Epithelial cell of esophagus (primary cell): ENCODE data around the gene PNMA6E.

Experiments used
- DNase-seq: peaks from one replicate; pipeline ENCODE4 v3.0.0; 2010; ENCODE audit warnings: low read depth
- H3K4me3 ChIP-seq: 2 replicates; pipeline ENCODE4 v1.5.1; 2011; ENCODE audit warnings: mild to moderate bottlenecking, low read length, control low read depth
- TF ChIP-seq, protein P1 (sequence below): IDR thresholded peaks from 2 replicates; pipeline ENCODE4 v1.5.1; 2011; ENCODE audit warnings: low read depth, mild to moderate bottlenecking, low read length, control low read depth, inconsistent platforms; ENCODE audit not compliant: insufficient read depth; ENCODE audit errors: missing control alignments

Gene PNMA6E

DNA sequence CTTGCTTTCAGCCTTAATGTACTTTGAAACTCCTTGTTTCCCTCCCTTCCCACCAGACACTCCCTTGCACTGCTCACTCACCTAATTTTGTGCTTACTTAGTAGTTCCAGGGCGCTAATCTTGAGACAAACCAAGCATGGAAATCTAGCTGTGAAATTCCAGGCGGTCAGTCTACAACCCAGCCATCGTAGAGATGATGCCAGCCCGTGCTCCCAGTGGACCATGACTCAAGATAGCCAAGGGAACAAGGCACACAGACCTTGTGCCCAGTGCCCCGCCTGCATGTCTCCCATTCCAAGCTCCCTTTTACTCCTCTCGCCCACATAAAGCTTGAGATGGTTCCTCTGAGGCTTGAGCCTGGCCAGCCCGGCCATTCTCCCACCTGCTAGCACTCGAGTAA, 33.7 kb upstream of the PNMA6E start:
- no peak for DNase-seq
- TF ChIP-seq, protein P1, sequence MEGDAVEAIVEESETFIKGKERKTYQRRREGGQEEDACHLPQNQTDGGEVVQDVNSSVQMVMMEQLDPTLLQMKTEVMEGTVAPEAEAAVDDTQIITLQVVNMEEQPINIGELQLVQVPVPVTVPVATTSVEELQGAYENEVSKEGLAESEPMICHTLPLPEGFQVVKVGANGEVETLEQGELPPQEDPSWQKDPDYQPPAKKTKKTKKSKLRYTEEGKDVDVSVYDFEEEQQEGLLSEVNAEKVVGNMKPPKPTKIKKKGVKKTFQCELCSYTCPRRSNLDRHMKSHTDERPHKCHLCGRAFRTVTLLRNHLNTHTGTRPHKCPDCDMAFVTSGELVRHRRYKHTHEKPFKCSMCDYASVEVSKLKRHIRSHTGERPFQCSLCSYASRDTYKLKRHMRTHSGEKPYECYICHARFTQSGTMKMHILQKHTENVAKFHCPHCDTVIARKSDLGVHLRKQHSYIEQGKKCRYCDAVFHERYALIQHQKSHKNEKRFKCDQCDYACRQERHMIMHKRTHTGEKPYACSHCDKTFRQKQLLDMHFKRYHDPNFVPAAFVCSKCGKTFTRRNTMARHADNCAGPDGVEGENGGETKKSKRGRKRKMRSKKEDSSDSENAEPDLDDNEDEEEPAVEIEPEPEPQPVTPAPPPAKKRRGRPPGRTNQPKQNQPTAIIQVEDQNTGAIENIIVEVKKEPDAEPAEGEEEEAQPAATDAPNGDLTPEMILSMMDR, result no peak
- H3K4me3 ChIP-seq, result no peak overlapping the region

DNA sequence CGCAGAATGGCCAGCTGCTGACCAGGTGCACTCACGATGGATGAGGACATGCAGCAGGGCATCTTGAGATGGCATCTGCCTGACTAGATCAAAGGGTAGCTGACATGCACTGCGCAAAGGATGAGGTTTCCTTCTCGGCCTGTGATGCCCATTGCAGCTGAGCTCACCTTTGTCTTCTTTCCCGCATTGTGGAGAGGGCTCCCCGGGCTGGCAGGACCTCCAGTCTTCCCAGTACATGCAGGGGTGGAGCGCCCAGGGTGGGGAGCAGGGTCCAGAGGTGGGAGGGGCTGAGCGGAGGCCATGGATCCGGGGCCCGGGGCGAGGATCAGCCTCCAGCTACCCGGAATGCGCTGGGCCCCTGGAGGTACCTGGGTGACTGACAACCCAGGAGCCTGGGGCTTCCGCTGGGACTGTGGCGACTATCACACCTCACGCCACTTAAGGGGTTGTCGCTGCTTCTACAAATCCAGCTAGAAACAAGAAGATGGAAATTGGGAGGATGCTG, 32.7 kb upstream of the PNMA6E start:
- TF ChIP-seq, protein P1, result no peak
- H3K4me3 ChIP-seq, result no peak overlapping the region
- DNase-seq, result no peak

DNA sequence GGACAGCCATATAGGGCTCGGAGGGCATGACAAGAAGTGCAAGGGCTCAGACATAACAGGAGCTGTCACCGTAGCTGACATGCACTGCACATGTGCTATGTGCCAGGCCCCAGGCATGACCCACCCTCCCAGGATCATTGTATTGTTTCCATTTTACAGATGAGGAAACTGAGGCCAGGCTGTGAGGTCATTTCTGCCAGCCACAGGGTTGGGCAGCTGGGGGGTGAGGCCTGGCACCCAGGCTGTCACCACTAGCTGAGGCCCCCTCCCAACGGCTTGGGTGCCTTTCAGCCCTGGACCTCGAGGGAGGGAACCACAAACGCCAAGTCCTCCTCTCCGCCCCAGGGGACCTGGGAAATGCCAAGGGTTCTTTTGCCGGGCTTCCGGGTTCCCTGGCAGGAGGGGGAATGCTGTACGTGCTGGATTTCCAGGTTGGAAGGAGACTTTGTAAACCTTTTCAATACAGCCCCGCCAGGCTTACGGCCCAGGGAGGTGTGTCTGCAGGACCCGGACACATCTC, 32.1 kb upstream of the PNMA6E start:
- H3K4me3 ChIP-seq, result no peak overlapping the region
- DNase-seq, result no peak
- TF ChIP-seq, protein P1, result no peak

DNA sequence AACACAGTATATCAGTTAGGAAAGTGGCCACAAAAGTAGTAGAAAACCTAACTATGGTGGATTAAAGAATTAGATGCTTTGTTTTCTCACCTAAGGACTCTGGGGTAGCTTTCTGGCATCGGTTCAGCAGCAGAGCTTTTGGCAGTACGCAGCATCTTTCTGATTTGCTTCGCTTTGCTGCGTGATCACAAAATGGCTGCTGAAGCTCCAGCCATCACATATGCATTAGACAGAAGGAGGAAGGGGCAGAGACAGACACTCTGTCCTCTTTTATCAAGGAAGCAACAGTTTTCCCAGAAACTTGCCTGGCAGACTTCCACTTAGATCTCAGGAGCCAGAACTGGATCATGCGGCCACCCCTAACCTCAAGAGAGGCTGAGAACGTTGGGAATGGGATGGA, 29.6 kb upstream of the PNMA6E start:
- no peak for DNase-seq
- no peak overlapping the region for H3K4me3 ChIP-seq
- TF ChIP-seq, protein P1, result no peak

DNA sequence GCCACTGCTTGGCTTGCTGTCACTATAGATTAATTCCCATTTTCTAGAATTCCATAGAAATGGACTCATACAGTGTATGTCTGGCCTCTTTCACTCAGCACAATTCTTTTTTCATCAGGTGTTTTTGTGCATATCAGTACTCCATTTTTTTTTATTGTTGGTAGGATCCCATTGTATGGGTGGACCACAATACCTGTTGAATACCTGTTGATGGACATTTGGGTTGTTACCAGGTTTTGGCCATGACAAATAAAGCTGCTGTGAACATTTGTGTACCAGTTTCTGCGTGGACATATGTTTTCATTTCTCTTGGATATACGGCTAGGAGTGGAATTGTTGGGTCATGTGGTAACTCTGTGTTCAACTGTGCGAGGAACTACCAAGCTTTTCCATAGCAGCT, 25.1 kb upstream of the PNMA6E start:
- H3K4me3 ChIP-seq, result no peak overlapping the region
- DNase-seq, result no peak
- TF ChIP-seq, protein P1, result no peak

DNA sequence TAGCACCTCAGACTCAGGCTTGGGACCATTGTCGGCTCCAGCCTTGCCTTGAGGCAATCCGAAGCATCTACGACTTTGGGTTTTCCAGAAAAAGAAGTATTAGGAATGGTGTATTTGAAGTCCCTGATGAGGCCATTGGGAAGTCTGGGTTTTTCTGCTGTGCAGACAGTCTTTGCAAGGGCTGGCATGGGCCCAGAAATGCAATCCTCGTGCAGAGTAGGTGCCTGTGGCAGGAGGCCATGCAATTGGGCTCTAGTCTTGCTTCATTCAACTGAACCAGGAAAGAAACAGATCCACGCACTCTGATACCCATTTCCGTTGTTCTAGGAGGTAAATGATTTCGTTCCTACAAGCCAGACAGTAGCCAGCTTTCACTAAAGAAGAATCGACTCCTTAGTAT, 22.5 kb upstream of the PNMA6E start:
- TF ChIP-seq, protein P1, result no peak
- no peak for DNase-seq
- no peak overlapping the region for H3K4me3 ChIP-seq

DNA sequence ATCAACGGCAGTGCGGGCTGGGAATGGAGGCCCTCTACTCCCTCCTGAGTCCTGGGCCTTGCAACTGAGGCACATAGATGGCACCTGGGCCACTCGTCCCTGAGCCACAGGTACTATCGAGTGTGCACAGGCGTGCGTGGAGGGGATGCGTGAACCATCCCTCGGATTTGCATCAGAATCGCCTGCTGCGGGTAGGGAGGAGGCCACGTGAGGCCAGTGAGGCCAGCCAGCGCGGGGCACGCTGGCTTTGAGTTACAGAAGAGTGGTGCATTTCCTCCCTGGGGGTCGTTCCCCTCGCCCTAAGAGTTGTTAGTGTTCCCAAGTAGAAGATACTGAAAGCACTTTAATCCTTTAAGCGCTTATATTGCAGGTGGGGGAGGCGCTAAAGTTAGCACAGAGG, 20.7 kb upstream of the PNMA6E start:
- TF ChIP-seq, protein P1, result no peak
- no peak overlapping the region for H3K4me3 ChIP-seq
- DNase-seq, result no peak
